ENCODE measurements around the gene HYI.

The HYI gene

GRCh38 chr1:43472087-43472462 is 18.3 kb upstream of the HYI start:
- no peak overlapping the region for H3K9ac ChIP-seq (ENCODE audit: low read length)
- H3K79me2 ChIP-seq (ENCODE audit: insufficient read depth, low read length) = no peaks in the 10 kb centered on the region
- no peaks in the 10 kb centered on the region for H3K36me3 ChIP-seq (ENCODE audit: low read length)
- no peaks in the 10 kb centered on the region for H3K9me3 ChIP-seq (ENCODE audit: insufficient read depth, low read length)
- no peak overlapping the region for H3K27ac ChIP-seq (ENCODE audit: low read depth, low read length)
- H3K4me2 ChIP-seq (ENCODE audit: low read depth, low read length, poor library complexity, severe bottlenecking) = no peak overlapping the region
- no peak for TF ChIP-seq CTCF (IDR thresholded peaks at IDR 0.05; ENCODE audit: insufficient read depth, low read length, poor library complexity, severe bottlenecking)
- no peak for TF ChIP-seq EZH2phosphoT487 (conservative IDR thresholded peaks at IDR 0.05; ENCODE audit: low read length)
- H3K9me2 ChIP-seq (replicated peaks; ENCODE audit: insufficient read depth, low read length) = no peaks in the 10 kb centered on the region
- H2AFZ ChIP-seq (ENCODE audit: low read depth, low read length, severe bottlenecking) = no peak overlapping the region
- no peaks in the 10 kb centered on the region for H3F3A ChIP-seq (ENCODE audit: insufficient read depth)
- H4K20me1 ChIP-seq (ENCODE audit: low read depth, low read length) = no peaks in the 10 kb centered on the region
- no peaks in the 10 kb centered on the region for H3K27me3 ChIP-seq (ENCODE audit: low read length)
- no peak overlapping the region for H3K4me3 ChIP-seq (ENCODE audit: insufficient read depth, low read length, poor library complexity, severe bottlenecking)

DNA sequence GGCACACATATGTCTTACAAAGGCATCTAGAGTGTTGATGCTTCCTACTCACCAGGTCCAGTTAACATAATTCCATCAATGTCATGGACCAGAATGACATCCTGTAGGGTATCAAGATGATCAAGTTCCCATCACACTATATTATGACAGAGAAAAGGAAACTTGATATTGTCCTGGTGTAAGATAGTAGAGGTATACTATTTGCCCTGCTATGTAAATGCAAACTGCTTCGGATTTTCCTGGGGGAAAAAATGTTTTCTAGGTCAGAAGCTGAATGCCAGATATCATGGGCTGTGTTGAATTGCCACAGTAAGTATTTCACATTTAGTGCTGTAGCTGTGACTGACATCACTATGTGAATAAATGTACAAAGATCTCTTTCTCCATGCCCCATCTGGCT is 16.2 kb upstream of the HYI start:
- Histone ChIP-seq H4K20me1 (ENCODE audit: low read depth, low read length) (no peaks in the 10 kb centered on the region), H3K27me3 (ENCODE audit: low read length) (no peaks in the 10 kb centered on the region), H3K79me2 (ENCODE audit: insufficient read depth, low read length) (no peaks in the 10 kb centered on the region), H3K9me3 (ENCODE audit: insufficient read depth, low read length) (no peaks in the 10 kb centered on the region), H3F3A (ENCODE audit: insufficient read depth) (no peaks in the 10 kb centered on the region), H2AFZ (ENCODE audit: low read depth, low read length, severe bottlenecking) (no peak overlapping the region), H3K4me3 (ENCODE audit: insufficient read depth, low read length, poor library complexity, severe bottlenecking) (no peak overlapping the region), H3K27ac (ENCODE audit: low read depth, low read length) (no peak overlapping the region), H3K36me3 (ENCODE audit: low read length) (no peaks in the 10 kb centered on the region), H3K9ac (ENCODE audit: low read length) (no peak overlapping the region), H3K4me2 (ENCODE audit: low read depth, low read length, poor library complexity, severe bottlenecking) (no peak overlapping the region), H3K9me2 (replicated peaks; ENCODE audit: insufficient read depth, low read length) (no peaks in the 10 kb centered on the region)
- TF ChIP-seq EZH2phosphoT487 (conservative IDR thresholded peaks at IDR 0.05; ENCODE audit: low read length) (no peak), CTCF (IDR thresholded peaks at IDR 0.05; ENCODE audit: insufficient read depth, low read length, poor library complexity, severe bottlenecking) (no peak)

DNA sequence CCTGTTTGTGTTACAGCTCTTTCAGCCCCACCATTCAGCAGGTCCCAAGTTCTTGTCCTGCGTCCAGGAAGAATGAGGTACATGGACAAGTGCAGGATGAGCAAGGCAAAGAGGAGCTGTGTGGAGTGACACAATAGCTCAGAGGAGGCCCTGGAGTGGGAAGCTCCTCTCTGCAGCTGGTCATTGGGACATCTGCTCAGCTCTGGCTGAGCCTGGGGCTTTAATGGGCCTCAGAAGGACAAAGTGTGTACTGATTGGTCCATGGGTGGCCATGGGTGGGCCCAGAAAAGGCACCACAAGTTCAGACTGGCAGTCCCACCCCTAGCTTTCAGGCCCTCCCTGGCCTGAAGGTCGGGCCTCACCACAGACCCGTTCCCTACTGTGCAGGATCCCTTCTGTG is 14.7 kb upstream of the HYI start:
- Histone ChIP-seq H3K36me3 (ENCODE audit: low read length) (no peaks in the 10 kb centered on the region), H3K27ac (ENCODE audit: low read depth, low read length) (no peak overlapping the region), H3K9me3 (ENCODE audit: insufficient read depth, low read length) (no peaks in the 10 kb centered on the region)

More for the DNA sequence above, 14.7 kb upstream of the HYI start:
- H3F3A ChIP-seq (ENCODE audit: insufficient read depth) = no peaks in the 10 kb centered on the region
- TF ChIP-seq CTCF (IDR thresholded peaks at IDR 0.05; ENCODE audit: insufficient read depth, low read length, poor library complexity, severe bottlenecking) = no peak
- TF ChIP-seq EZH2phosphoT487 (conservative IDR thresholded peaks at IDR 0.05; ENCODE audit: low read length) = no peak
- no peak overlapping the region for H3K9ac ChIP-seq (ENCODE audit: low read length)
- H3K27me3 ChIP-seq (ENCODE audit: low read length) = no peaks in the 10 kb centered on the region
- H4K20me1 ChIP-seq (ENCODE audit: low read depth, low read length) = no peaks in the 10 kb centered on the region
- H2AFZ ChIP-seq (ENCODE audit: low read depth, low read length, severe bottlenecking) = no peak overlapping the region
- H3K9me2 ChIP-seq (replicated peaks; ENCODE audit: insufficient read depth, low read length) = no peaks in the 10 kb centered on the region
- H3K4me2 ChIP-seq (ENCODE audit: low read depth, low read length, poor library complexity, severe bottlenecking) = no peak overlapping the region
- H3K79me2 ChIP-seq (ENCODE audit: insufficient read depth, low read length) = no peaks in the 10 kb centered on the region
- H3K4me3 ChIP-seq (ENCODE audit: insufficient read depth, low read length, poor library complexity, severe bottlenecking) = no peak overlapping the region
